T-helper 1 cell treated with Interleukin-12 subunit alpha and Interleukin-12 subunit beta and Interleukin-4 antibody, amounts not matched to agents 30 ng/mL and 1 ng/mL, for 36 hours (primary cell): ENCODE measurements around the gene LOXL3. TPM values are rescaled to one million over a fixed set of nuclear protein-coding genes. Genes with fewer than 3 reads are reported as not detected.

ENCODE experiments used
- intact Hi-C: fragments of 100-400 bp; cut with micrococcal nuclease; formaldehyde crosslinking; loops from one replicate; pipeline ENCODE4 v1.15.1; 2024
- total RNA-seq: library from RNA; stranded (reverse); gene quantifications from 2 replicates; pipeline ENCODE4 v1.2.3, GENCODE V29; 2022

Gene LOXL3, protein sequence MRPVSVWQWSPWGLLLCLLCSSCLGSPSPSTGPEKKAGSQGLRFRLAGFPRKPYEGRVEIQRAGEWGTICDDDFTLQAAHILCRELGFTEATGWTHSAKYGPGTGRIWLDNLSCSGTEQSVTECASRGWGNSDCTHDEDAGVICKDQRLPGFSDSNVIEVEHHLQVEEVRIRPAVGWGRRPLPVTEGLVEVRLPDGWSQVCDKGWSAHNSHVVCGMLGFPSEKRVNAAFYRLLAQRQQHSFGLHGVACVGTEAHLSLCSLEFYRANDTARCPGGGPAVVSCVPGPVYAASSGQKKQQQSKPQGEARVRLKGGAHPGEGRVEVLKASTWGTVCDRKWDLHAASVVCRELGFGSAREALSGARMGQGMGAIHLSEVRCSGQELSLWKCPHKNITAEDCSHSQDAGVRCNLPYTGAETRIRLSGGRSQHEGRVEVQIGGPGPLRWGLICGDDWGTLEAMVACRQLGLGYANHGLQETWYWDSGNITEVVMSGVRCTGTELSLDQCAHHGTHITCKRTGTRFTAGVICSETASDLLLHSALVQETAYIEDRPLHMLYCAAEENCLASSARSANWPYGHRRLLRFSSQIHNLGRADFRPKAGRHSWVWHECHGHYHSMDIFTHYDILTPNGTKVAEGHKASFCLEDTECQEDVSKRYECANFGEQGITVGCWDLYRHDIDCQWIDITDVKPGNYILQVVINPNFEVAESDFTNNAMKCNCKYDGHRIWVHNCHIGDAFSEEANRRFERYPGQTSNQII
- 0.78 and 0.98 TPM in 2 replicates for total RNA-seq

DNA sequence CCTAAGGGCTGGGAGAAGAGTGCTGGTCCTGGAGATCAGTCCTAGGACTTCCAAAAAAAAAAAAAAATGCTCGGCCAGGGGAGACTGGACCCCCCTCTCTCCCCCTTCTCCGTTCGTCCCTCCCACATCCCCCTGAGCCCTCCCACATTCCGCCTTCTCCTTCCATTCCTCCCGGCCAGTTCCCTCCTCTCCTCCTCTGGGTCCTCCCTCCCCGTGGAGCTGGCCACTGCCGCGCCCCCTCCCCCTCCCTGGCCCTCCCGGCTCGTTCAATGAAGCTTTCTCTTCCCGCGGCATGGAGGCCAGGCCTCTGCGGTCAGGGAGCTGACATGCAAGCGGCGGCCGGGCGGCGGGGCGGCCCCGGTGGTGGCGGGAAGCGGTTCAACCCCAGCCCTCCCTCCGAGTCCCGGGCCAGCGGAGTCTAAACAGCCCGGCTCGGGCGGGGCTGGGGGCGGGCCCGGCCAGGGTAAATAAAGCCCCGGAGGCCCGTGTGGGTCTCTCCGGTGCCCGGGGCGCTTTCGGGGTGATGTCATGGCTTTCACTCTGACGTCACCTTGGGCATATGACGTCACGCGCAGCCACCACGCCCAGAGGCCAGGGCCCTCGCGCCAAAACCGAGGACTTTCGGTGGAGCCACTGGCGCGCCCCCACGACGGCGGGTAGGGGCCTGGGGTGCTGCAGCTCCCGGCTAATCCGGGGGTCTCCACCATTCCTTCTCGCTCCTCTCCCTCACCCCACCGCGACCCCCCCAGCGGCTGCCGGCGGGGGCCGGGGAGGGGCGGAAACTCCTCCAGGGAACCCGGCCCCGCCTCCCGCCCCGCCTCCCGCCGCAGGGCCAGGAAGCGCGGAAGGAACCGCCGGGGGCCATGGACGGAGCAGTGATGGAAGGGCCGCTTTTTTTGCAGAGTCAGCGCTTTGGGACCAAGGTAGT lies at the start of gene LOXL3, which contains the start of gene DOK1:
TSS of gene LOXL3 (minus strand) at position 51 of the 928 bp plus-strand sequence. CDS start 1,308 bp downstream, outside the sequence.
TSS of gene DOK1 (plus strand) at position 829 of the 928 bp plus-strand sequence. CDS start at position 864, 35 bp downstream.
- intact Hi-C loops: loop anchor here (1.0 to 5.0 kb wide), 14 partner anchors 21 to 1321 kb away; partner anchors contain the start of genes AUP1, C2orf81, DGUOK and HTRA2

GRCh38 chr2:74602586-74603281 lies 49.0 kb upstream of the LOXL3 start:
- intact Hi-C loops: no loop called here

DNA sequence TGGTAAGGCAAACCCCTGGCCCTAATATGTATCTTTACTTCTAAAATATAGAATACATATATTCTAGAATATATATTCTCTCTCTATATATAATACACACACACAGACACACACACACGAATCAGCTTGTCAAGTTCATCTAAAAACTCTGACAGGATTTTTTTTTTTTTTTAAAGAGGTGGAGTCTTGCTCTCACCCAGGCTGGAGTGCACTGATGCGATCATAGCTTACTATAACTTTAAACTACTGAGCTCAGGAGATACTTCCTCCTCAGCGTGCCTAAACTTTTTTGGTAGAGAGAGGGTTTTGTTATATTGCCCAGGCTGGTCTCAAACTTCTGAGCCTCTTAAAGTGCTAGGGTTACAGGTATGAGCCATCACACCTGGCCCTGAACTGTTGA lies 45.9 kb upstream of the LOXL3 start:
- intact Hi-C loops: no loop called here

GRCh38 chr2:74597410-74597809 lies 43.7 kb upstream of the LOXL3 start:
- intact Hi-C loops: no loop called here

- intact Hi-C loops: no loop called here
Measured at GRCh38 chr2:74596584-74596983, 42.8 kb upstream of the LOXL3 start.

DNA sequence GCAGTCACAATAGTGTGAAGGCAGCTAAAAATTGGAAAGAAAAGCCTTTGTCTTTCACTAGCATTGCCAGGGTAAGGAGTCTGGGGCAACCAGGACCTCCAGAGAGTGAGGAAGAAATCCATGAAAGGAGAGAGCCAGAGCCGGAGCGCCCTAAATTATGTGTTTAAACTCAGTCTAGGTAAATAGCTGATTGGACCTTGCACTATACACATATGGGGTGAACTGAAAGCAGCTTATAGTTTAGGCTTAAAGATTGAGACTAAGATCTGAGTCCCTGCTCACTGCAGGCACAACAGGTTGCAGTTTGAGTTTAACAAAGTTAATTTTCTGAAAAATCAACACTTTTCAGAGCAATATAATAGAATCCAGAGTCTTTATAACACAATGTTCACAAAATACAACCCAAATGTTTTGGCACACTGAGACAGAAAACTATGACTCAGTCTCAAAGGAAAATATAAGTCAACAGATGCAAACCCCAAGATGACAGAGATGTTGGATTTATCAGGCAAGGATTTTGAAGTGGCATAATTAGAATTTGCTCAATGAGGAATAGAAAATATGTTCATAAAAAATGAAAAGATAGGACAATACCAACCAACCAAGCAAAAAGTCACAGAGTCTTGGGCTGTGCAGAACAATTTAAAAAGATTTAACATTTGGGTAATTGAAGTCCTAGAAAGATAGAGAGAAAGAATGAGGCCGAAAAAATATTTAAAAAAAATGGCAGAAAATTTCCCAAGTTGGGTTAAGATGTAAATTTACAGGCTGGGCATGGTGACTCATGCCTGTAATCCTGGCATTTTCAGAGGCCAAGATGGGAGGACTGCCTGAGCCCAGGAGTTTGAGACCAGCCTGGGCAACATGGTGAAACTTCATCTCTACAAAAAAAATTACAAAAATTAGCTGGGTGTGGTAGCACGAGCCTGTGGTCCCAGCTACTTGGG lies 40.4 kb upstream of the LOXL3 start:
- intact Hi-C loops: no loop called here

DNA sequence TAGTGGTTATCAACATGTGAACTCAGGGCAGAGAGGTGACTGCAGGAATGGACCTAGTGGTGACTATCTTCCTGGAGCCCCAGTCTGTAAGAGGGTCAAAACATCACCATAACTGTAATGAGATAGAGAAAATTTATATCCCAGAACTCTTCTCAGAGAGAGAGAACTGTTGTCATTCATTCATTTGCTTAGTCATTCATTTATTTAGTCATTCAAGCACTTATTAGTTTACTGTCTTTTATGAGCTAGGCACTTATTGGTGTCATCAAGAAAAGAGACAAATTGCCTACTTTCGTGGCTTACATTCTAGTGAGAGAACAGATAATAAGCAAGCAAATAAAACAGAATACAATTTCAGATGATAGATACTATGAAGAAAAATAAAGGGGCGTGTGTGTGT lies 34.9 kb upstream of the LOXL3 start:
- intact Hi-C loops: loop anchor here (10.0 kb wide), 1 partner anchor 256 kb away; no protein-coding TSS in a partner anchor

DNA sequence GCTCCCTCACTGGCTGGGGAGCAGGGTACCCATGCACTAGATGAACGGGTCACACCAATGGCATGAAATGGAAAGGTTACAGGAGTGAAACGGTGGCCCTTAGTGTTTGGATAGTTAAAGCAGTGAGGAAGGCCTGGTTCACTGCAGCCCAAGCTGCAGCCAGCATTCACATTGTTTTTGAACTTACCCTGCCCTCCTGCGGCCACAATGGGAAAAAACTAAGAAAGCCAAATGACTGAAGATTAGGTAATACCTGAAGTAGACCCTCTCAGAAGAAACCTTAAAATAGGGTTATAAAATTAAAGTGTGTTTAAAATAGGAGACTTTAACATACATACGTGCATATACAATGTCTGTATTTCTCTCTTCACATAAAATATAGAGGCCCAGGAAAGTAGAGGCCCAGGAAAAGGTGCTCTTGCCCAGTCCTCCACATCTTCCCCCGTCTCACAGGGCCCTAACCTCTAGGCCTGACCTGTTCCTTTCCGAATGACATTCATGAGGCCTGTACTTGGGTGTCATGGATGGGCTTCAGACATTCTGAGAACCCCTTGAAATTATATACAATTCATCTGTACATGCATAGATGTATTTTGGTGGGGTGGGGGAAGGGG lies 34.0 kb upstream of the LOXL3 start:
- intact Hi-C loops: loop anchor here (1.0 to 10.0 kb wide), 15 partner anchors 33 to 337 kb away; partner anchors contain the start of genes DOK1, MRPL53, PCGF1 and TTC31

DNA sequence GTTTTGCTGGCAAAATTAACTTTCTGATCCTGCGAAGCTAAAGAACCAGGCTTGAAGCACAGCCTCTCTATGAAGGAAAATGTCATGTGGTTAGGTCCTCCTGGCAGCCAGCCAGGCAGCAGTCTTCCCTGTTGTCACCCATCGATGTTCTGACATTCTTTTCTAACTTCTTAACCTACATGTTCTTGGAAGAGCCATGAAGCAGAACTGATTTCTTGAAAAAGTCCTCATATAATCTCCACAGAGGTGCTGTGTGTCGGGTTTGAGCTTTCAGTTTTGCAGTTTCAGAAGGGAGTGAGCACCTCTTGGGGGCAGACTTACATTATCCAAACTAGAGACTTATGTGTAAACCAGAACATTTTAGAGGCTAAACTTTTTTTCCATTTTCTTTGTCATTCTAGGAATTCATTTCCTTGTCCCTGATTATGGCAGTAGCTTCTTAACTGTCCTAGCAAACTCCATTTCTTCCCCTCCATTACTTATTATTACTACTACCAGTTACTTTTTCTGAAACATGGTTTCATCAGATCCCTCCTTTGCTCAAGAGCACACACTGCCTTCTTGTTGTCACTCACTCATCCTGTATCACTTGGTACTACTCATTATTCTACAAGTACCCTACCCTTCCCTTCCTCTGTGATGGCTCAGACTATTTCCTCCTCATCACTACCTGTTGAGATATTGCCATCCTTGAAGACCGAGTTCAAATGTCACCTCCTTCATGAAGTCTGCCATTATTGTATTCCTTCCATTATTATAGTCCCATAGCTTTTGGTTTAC lies 31.9 kb upstream of the LOXL3 start:
- intact Hi-C loops: loop anchor here (1.0 to 10.0 kb wide), 4 partner anchors 11 to 291 kb away; no protein-coding TSS in a partner anchor

DNA sequence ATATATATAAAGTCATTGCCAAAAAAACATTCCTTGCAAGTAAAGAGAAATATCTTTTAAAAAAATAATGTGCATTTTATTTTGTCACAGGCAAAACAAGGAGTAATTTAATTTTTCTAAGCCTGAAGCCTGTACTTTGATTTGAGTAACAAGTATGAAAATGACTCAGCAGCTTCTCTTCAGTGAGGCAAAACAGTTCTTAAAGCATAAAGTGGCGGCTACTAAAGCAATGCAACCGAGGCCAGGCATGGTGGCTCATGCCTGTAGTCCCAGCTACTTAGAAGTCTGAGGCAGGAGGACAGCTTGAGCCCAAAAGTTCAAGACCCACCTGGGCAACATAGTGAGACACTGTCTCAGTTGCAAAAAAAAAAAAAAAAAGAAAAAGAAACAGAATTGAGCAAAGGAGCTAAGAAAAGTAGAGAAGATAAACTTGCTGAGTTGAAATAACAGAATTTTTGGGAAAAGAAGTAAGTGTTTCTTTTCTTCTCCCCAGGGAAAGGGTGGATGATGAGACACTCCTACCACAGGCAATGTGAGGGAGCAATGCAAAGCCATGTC lies 30.4 kb upstream of the LOXL3 start:
- intact Hi-C loops: loop anchor here (2.0 to 10.0 kb wide), 2 partner anchors 13 to 261 kb away; no protein-coding TSS in a partner anchor

DNA sequence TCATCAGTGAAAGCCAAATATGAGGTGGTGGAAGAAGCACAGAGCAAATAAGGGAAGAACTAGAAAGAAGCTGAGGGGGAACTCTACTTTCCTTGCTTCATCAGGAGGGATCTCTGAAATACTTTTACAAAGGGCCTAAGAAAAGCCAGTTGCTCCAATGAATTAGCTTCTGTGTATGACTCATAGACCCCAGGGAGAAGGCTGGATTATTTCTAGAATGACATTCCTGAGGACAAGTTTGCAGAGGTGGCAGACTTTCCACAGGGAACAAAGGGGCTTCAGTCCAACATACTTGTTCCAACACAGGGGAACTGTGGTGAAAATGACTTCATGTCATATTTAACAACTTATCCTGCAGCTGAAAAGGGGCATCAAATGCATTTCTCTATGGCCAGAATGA lies 29.8 kb upstream of the LOXL3 start:
- intact Hi-C loops: loop anchor here (10.0 kb wide), 1 partner anchor 261 kb away; no protein-coding TSS in a partner anchor

DNA sequence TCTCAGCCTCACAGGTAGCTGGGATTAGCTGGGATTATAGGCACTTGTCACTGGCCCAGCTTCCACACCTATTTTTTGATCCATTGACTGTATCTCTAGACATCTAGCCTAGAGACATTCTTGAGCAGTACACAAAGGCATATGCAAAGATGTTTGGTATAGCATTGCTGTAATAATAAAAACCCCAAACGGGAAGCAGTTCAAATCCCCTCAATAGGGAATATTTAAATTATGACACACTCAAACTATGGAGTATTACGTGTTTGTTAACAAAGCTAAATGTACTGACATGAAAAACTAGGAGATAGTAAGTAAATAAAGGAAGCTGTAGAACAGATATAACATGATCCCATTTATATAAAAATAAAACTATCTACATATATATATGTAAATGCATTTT lies 28.4 kb upstream of the LOXL3 start:
- intact Hi-C loops: loop anchor here (10.0 kb wide), 1 partner anchor 263 kb away; no protein-coding TSS in a partner anchor

- intact Hi-C loops: loop anchor here (10.0 kb wide), 1 partner anchor 263 kb away; no protein-coding TSS in a partner anchor
Measured at GRCh38 chr2:74581463-74581862, 27.7 kb upstream of the LOXL3 start.

DNA sequence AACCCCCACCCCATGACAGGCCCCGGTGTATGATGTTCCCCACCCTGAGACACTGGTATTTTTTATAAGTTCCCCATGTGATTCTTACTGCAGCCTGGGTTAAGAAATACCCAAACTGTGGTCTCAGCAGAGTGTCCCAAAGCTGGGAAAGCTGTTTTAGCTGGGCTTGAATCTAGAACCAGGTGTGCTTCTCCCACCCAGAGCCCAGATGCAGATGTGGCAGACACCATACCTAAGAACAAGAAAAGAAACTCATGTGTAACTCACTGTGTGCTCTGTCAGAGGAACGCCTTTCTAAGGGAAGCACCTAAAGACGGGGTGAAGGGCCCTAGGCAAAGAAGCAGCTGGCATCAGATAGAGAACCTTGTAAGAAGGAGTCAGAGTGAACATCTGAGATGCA lies 24.7 kb upstream of the LOXL3 start:
- intact Hi-C loops: no loop called here

DNA sequence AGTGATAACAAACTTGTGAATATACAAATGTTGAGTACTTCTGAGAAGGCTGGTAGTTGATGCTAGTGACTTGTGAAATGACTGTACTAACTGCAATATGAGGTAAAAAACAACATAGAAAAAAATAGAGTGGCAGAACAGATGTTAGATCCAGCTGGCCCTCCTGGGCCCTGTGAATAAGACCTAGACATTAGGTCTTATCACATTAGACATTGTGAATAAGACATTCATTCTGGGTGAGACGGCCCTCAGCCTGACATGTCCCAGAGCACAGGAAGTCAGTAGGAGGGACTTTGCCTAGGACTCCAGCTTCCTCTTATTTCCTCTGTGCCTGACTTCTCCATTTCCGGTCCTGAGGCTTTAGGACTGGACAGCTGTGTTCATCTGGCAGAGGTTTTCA lies 23.7 kb upstream of the LOXL3 start:
- intact Hi-C loops: no loop called here

DNA sequence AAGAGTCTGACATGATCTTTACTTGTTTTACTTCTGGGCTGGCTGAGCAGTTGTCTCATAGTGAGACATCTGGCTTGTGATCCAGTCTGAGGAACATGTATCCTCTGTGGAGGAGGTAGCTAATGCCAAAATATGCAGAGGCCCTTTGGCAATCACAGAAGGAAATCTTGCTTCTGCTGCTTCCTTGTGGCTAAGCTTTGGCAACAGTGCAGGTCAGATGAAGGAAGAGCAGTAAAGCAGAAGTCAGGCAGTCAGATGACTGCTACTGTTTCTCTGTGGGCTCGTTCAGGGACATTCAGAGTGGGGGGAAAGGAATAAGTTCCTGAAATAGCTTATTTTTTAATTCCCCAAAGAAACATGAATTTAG lies 23.1 kb upstream of the LOXL3 start:
- intact Hi-C loops: no loop called here

DNA sequence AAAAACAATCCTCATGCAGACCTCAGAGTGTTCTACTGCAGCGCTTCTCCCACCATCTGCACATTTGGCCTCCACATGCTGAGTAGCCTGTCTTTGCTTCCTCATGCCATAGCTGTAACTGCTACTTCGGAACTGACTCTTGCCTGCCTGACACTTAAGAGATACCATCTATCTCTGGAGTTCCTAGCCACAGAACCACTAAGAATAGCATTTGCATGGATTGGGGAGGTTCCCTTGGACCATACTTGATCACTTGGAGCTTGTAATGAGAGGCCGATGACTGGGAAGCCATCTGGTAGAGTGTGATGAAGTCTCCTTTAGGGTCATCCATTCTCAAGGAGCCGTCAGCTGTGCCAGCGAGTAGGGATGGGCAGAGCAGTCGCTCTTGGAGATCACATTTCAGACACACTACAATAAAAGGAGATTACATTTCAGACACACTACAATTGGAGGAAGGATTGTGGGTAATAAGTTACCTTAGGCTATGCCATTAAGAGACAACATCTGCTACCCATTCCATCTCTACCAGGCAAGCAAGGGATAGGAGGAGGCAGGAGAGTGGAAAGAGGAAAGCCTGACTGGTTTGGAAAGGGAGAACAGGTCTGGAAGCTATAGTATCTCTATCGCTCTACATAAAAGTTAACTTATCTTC lies 22.6 kb upstream of the LOXL3 start:
- intact Hi-C loops: no loop called here
